OCI-M1 (cell line): ENCODE data around the gene AK4.
A peak's percentile ranks its signal among the peaks of the same experiment; 100 is the strongest.

ENCODE experiments used
- DNase-seq: peaks from one replicate; lab custom pipeline; 2025; lab: John Stamatoyannopoulos, UW

The AK4 gene

GRCh38 chr1:65278376-65279069 lies 130.5 kb downstream of the AK4 start:
- DNase-seq = no peak

DNA sequence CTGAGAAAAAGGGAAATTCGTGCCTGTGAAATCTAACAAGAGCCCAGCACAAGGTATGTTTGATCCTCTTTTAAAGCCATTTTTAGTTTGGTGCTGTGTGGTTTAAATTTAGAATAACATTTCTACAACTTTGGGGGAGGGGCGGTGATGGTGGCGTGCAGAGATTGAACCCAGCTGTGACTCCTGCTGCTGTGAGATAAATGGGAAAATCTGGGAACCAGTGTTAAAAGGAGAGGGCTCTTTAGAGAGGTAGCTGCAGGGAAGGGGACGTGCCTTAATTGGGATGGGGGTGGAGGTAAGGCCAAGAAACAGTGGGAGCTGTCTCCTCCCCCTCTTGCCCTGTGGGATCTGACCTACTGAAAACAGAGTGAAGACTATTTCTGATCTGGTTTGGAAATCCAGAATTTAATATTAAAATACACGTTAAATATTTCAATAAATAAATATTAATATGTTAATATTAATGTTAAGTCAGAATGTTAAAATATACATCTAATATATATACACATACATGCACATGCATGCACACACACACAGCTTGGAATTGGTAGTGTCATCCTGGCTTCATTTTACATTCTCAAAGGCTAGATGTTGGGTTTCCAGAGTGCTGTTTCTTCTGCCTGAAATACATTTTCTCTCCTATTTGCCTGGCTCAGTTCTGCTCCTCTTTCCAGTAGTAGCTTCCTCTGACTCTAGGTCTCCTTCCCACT lies 131.2 kb downstream of the AK4 start:
- peak; percentile 31 for DNase-seq
